Activated CD8-positive, alpha-beta memory T cell treated with anti-CD3 and anti-CD28 coated beads, Interleukin-2, amount 50 U/mL, for 24 hours (primary cell): ENCODE measurements around the gene SPATA17.

Experiments used
- DNase-seq: peaks from one replicate; pipeline ENCODE4 v3.0.0-alpha.2; 2020; ENCODE audit errors: extremely low read depth

SPATA17 gene

GRCh38 chr1:217911908-217912307, 280.8 kb downstream of the SPATA17 start:
- no peak for DNase-seq

GRCh38 chr1:217917281-217917887, 286.2 kb downstream of the SPATA17 start:
- DNase-seq: no peak

GRCh38 chr1:217919683-217920388, 288.7 kb downstream of the SPATA17 start:
- no peak for DNase-seq
